NCI-H146 treated with DMSO at 0.1 percent for 48 hours (cell line): Measurements from ENCODE around the gene ETV7.
"Not testable (repeated sequence)": the region's sequence is repeated elsewhere in the genome, so short reads cannot be mapped to it uniquely, and the experiment has no call there.

Experiments used
- DNase-seq: peaks from one replicate; lab custom pipeline; 2025; ENCODE audit not compliant: unreplicated experiment; lab: John Stamatoyannopoulos, UW

The ETV7 gene

GRCh38 chr6:36364669-36365479 lies 22.6 kb downstream of the ETV7 start:
- DNase-seq, result no peak

- DNase-seq, result not testable (repeated sequence)
Measured at GRCh38 chr6:36364061-36364635, 23.3 kb downstream of the ETV7 start.

- DNase-seq, result not testable (repeated sequence)
Measured at GRCh38 chr6:36363371-36363752, 24.1 kb downstream of the ETV7 start.

GRCh38 chr6:36362551-36363370 lies 24.7 kb downstream of the ETV7 start:
- DNase-seq, result no peak

GRCh38 chr6:36361071-36361470 lies 26.4 kb downstream of the ETV7 start:
- no peak for DNase-seq

GRCh38 chr6:36360241-36361054 lies 27.0 kb downstream of the ETV7 start:
- peak; percentile 45 for DNase-seq

GRCh38 chr6:36358226-36358915 lies 29.1 kb downstream of the ETV7 start:
- DNase-seq, result no peak

- DNase-seq, result no peak
Measured at GRCh38 chr6:36357872-36358225, 29.6 kb downstream of the ETV7 start.

- no peak for DNase-seq
Measured at GRCh38 chr6:36355819-36356218, 31.6 kb downstream of the ETV7 start.

- no peak for DNase-seq
Measured at GRCh38 chr6:36353411-36353915, 34.0 kb downstream of the ETV7 start.

- DNase-seq, result no peak
Measured at GRCh38 chr6:36352477-36353157, 34.9 kb downstream of the ETV7 start.

GRCh38 chr6:36350681-36351571 lies 36.5 kb downstream of the ETV7 start:
- no peak for DNase-seq

- no peak for DNase-seq
Measured at GRCh38 chr6:36350082-36350481, 37.4 kb downstream of the ETV7 start.

- DNase-seq, result peak; percentile 88
Measured at GRCh38 chr6:36349240-36349639, 38.2 kb downstream of the ETV7 start.

GRCh38 chr6:36347621-36348020 lies 39.8 kb downstream of the ETV7 start:
- DNase-seq, result no peak

- no peak for DNase-seq
Measured at GRCh38 chr6:36346486-36347273, 40.8 kb downstream of the ETV7 start.

- no peak for DNase-seq
Measured at GRCh38 chr6:36345681-36346466, 41.6 kb downstream of the ETV7 start.
